Natural killer cell (primary cell): ENCODE measurements around the gene YWHAH. TPM values are rescaled to one million over a fixed set of nuclear protein-coding genes. Genes with fewer than 3 reads are reported as not detected.

Experiments used
- ATAC-seq, 3 donors: fragments of 150-1000 bp in 2 of 3; fragments of 200-7000 bp in 1 of 3; cut with Tn5 transposase; 1 replicate in 1 of 3; 2 replicates in 2 of 3; pipeline ENCODE4 v1.10.0; 2021; ENCODE audit warnings: mild to moderate bottlenecking in 2 of 3, moderate library complexity in 2 of 3
- DNase-seq, 2 donors: peaks; one replicate each; pipeline versions ENCODE4 v3.0.0 to v3.0.0-alpha.2; 2013 to 2021; ENCODE audit warnings: mixed read lengths in 1 of 2
- H3K27ac ChIP-seq: one replicate; pipeline ENCODE4 v1.5.1; 2013; ENCODE audit warnings: mild to moderate bottlenecking, low read length
- H3K27me3 ChIP-seq: one replicate; pipeline ENCODE4 v1.6.1; 2013; ENCODE audit warnings: low read length; ENCODE audit not compliant: control insufficient read depth, insufficient read depth
- H3K36me3 ChIP-seq: one replicate; pipeline ENCODE4 v1.6.1; 2013; ENCODE audit warnings: low read length; ENCODE audit not compliant: control insufficient read depth, insufficient read depth
- H3K4me1 ChIP-seq: one replicate; pipeline ENCODE4 v1.6.1; 2013; ENCODE audit warnings: low read length; ENCODE audit not compliant: control insufficient read depth, insufficient read depth
- H3K4me3 ChIP-seq: one replicate; pipeline ENCODE4 v1.5.1; 2013; ENCODE audit warnings: low read length
- H3K9me3 ChIP-seq: one replicate; pipeline ENCODE4 v1.6.1; 2013; ENCODE audit warnings: low read length; ENCODE audit not compliant: control insufficient read depth, insufficient read depth
- H3K27ac Mint-ChIP-seq, 2 donors: one replicate each; pipeline ENCODE4 v1.8.0; 2022; ENCODE audit warnings: mild to moderate bottlenecking in 2 of 2, mixed read lengths in 2 of 2, moderate library complexity in 1 of 2
- H3K27me3 Mint-ChIP-seq, 2 donors: one replicate each; pipeline ENCODE4 v1.8.0; 2022; ENCODE audit warnings: low read depth in 2 of 2, mixed read lengths in 2 of 2
- H3K36me3 Mint-ChIP-seq: one replicate; pipeline ENCODE4 v1.8.0; 2022; ENCODE audit warnings: mixed read lengths
- H3K4me1 Mint-ChIP-seq, 2 donors: one replicate each; pipeline ENCODE4 v1.8.0; 2022; ENCODE audit warnings: mixed read lengths in 2 of 2
- H3K4me3 Mint-ChIP-seq: one replicate; pipeline ENCODE4 v1.8.0; 2022; ENCODE audit warnings: mild to moderate bottlenecking, moderate library complexity, mixed read lengths
- H3K9me3 Mint-ChIP-seq, 2 donors: one replicate each; pipeline ENCODE4 v1.8.0; 2022; ENCODE audit warnings: mixed read lengths in 2 of 2
- WGBS: methylation state at CpG from one replicate; pipeline ENCODE4 v1.1.7; 2013; ENCODE audit warnings: missing lambda C conversion rate; ENCODE audit not compliant: insufficient coverage; 5-methylcytosine and 5-hydroxymethylcytosine counted together
- intact Hi-C: fragments of 100-400 bp; cut with micrococcal nuclease; formaldehyde crosslinking; loops from one replicate; pipeline ENCODE4 v1.14.2; 2022
- total RNA-seq, 4 donors: library from RNA; stranded (reverse); fragments of 120-200 nt in 1 of 4; gene quantifications; one replicate each; pipeline versions ENCODE4 v1.2.3 to v1.2.4, GENCODE V29; 2013 to 2022
- TF ChIP-seq, protein P1 (sequence below): fragments of 200-600 bp; IDR thresholded peaks from one replicate; pipeline ENCODE4 v1.8.0; 2022; ENCODE audit warnings: antibody characterized with exemption

The YWHAH gene
- total RNA-seq, 3 donors from 2014 or later (not counting 1 experiment from before 2014, with no cell fraction given) = 29.6 to 35.0 (median 32.8) TPM

DNA sequence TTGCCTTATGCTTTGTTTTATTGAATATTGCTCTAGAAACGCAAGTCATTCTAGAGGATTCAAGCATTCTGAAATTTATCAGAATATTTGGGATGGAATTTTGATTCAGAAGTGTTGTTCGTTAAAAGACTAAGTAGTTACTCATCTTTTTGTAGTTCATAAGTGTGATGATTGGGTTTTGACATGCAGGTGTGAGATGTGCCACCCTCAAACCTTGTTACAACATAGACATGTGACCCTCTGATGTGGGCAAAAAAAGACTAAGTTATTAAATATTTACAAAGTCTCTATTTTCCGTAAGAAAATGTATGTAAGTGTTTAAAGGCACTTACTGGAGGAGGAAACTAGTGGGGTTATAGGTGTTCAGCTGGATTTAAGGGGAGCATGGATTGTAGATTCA is 8.9 kb downstream of the YWHAH start:
- no peaks in the 10 kb centered on the region for H3K27me3 Mint-ChIP-seq
- WGBS = 57% methylated on average over 3 of the region's 3 CpGs
- peaks cover 7% of the 10 kb centered on the region for H3K36me3 Mint-ChIP-seq
- H3K9me3 ChIP-seq = no peaks in the 10 kb centered on the region
- peaks cover 48 to 51% of the 10 kb centered on the region in 2 donors for H3K4me1 Mint-ChIP-seq
- no peaks in the 10 kb centered on the region for H3K27me3 ChIP-seq
- ATAC-seq (peak; percentile 57 to 60 (median 59)), DNase-seq (no peak)
- peak overlapping the region; percentile 56 to 80 for H3K27ac Mint-ChIP-seq
- H3K9me3 Mint-ChIP-seq = no peaks in the 10 kb centered on the region
- H3K4me1 ChIP-seq = peaks cover 25% of the 10 kb centered on the region
- intact Hi-C loops = no loop called here
- TF ChIP-seq, protein P1, sequence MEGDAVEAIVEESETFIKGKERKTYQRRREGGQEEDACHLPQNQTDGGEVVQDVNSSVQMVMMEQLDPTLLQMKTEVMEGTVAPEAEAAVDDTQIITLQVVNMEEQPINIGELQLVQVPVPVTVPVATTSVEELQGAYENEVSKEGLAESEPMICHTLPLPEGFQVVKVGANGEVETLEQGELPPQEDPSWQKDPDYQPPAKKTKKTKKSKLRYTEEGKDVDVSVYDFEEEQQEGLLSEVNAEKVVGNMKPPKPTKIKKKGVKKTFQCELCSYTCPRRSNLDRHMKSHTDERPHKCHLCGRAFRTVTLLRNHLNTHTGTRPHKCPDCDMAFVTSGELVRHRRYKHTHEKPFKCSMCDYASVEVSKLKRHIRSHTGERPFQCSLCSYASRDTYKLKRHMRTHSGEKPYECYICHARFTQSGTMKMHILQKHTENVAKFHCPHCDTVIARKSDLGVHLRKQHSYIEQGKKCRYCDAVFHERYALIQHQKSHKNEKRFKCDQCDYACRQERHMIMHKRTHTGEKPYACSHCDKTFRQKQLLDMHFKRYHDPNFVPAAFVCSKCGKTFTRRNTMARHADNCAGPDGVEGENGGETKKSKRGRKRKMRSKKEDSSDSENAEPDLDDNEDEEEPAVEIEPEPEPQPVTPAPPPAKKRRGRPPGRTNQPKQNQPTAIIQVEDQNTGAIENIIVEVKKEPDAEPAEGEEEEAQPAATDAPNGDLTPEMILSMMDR = no peak
- H3K4me3 ChIP-seq = no peak overlapping the region
- no peak overlapping the region for H3K27ac ChIP-seq
- H3K36me3 ChIP-seq = peaks cover 38% of the 10 kb centered on the region
- H3K4me3 Mint-ChIP-seq = no peak overlapping the region

DNA sequence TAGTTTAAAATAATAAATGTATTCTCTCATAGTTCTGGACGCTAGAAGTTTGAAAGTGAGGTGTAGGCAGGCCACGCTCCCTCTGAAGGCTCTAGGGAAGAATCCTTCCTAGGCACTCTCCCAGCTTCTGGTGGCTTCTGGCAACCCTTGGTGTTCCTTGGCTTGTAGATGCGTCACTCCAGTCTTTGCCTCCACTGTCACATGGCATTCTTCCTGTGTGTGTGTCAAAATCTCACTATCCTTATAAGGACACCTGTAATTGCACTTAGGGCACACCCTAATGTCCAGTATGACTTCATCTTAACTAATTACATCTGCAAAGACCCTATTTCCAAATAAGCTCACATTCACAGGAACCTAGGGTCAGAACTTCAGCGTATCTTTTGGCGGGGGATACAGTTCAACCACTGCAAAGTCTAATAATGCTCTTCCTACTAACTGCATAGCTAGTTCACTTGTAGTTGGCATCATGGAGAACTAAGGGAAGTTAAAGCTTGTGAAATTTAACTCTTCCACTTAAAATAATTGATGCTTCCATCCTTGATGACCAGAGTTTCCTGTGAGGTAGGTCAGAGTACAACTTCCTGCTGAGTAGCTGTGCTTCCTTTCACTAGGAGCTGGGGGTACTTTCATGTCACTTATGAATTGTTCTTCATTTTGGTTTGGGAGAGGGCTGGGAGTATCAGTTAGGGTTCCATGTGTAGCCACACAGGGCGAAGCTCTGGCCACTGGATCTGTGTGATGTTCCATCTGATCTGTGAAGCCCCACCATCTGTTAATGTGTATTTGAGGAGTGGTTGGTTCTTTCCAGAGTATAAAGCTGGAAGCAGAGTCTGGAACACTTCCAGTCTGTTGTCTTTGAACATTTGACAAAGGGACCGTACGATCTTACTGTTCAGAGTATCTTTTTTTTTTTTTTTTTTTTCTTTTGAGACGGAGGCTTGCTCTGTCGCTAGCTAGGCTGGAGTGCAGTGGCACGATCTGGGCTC is 10.5 kb downstream of the YWHAH start:
- H3K9me3 ChIP-seq = no peaks in the 10 kb centered on the region
- peaks cover 7% of the 10 kb centered on the region for H3K36me3 Mint-ChIP-seq
- 93% methylated on average over 11 of the region's 11 CpGs for WGBS
- H3K4me1 ChIP-seq = peaks cover 30% of the 10 kb centered on the region
- DNase-seq (no peak), ATAC-seq (peak in 1 of 3 donors; percentile 39)
- no peak overlapping the region for H3K4me3 ChIP-seq
- no peaks in the 10 kb centered on the region for H3K27me3 ChIP-seq
- TF ChIP-seq, protein P1 = no peak
- H3K9me3 Mint-ChIP-seq = no peaks in the 10 kb centered on the region
- no peak overlapping the region for H3K27ac ChIP-seq
- peaks cover 58 to 61% of the 10 kb centered on the region in 2 donors for H3K4me1 Mint-ChIP-seq
- no peaks in the 10 kb centered on the region for H3K27me3 Mint-ChIP-seq
- intact Hi-C loops = no loop called here
- peak overlapping the region; percentile 56 to 80 for H3K27ac Mint-ChIP-seq
- H3K4me3 Mint-ChIP-seq = no peak overlapping the region
- peaks cover 28% of the 10 kb centered on the region for H3K36me3 ChIP-seq

DNA sequence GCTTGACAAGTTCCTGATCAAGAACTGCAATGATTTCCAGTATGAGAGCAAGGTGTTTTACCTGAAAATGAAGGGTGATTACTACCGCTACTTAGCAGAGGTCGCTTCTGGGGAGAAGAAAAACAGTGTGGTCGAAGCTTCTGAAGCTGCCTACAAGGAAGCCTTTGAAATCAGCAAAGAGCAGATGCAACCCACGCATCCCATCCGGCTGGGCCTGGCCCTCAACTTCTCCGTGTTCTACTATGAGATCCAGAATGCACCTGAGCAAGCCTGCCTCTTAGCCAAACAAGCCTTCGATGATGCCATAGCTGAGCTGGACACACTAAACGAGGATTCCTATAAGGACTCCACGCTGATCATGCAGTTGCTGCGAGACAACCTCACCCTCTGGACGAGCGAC is 12.0 kb downstream of the YWHAH start:
- Histone ChIP-seq H3K4me1 (peaks cover 29% of the 10 kb centered on the region), H3K9me3 (no peaks in the 10 kb centered on the region), H3K27ac (no peak overlapping the region), H3K4me3 (no peak overlapping the region), H3K36me3 (peaks cover 21% of the 10 kb centered on the region), H3K27me3 (no peaks in the 10 kb centered on the region)
- WGBS = 88% methylated on average over 12 of the region's 12 CpGs
- Mint-ChIP-seq H3K36me3 (peaks cover 7% of the 10 kb centered on the region), H3K27me3 (no peaks in the 10 kb centered on the region), H3K27ac (peak overlapping the region in 1 of 2 donors; percentile 64), H3K9me3 (no peaks in the 10 kb centered on the region), H3K4me1 (peaks cover 54 to 57% of the 10 kb centered on the region in 2 donors), H3K4me3 (no peak overlapping the region)
- ATAC-seq (no peak), DNase-seq (peak in 1 of 2 donors; percentile 44)
- intact Hi-C loops = no loop called here
- TF ChIP-seq, protein P1 = no peak
